CD4-positive, alpha-beta T cell treated with Interferon gamma for 1 hour (primary cell): ENCODE measurements around the gene FBRSL1.
A peak's percentile ranks its signal among the peaks of the same experiment; 100 is the strongest.

Experiments
- DNase-seq: peaks from one replicate; pipeline ENCODE4 v3.0.0-alpha.2; 2020

FBRSL1 gene

GRCh38 chr12:132545164-132545953 lies 55.4 kb downstream of the FBRSL1 start:
- no peak for DNase-seq

GRCh38 chr12:132545955-132546354 lies 56.0 kb downstream of the FBRSL1 start:
- no peak for DNase-seq

GRCh38 chr12:132546647-132547046 lies 56.7 kb downstream of the FBRSL1 start:
- DNase-seq: no peak

- DNase-seq: no peak
Observed at GRCh38 chr12:132547205-132547740, 57.3 kb downstream of the FBRSL1 start.

GRCh38 chr12:132548430-132549058 lies 58.6 kb downstream of the FBRSL1 start:
- no peak for DNase-seq

GRCh38 chr12:132549059-132549458 lies 59.1 kb downstream of the FBRSL1 start:
- DNase-seq: no peak

GRCh38 chr12:132550014-132550802 lies 60.3 kb downstream of the FBRSL1 start:
- no peak for DNase-seq

- no peak for DNase-seq
Observed at GRCh38 chr12:132550830-132551640, 61.1 kb downstream of the FBRSL1 start.

- no peak for DNase-seq
Observed at GRCh38 chr12:132551641-132552031, 61.7 kb downstream of the FBRSL1 start.

- DNase-seq: no peak
Observed at GRCh38 chr12:132554845-132555630, 65.1 kb downstream of the FBRSL1 start.

GRCh38 chr12:132555686-132556085 lies 65.7 kb downstream of the FBRSL1 start:
- DNase-seq: no peak

- DNase-seq: no peak
Observed at GRCh38 chr12:132556216-132556615, 66.3 kb downstream of the FBRSL1 start.

GRCh38 chr12:132556801-132557200 lies 66.8 kb downstream of the FBRSL1 start:
- no peak for DNase-seq

GRCh38 chr12:132557291-132558015 lies 67.5 kb downstream of the FBRSL1 start:
- no peak for DNase-seq

GRCh38 chr12:132558042-132558856 lies 68.3 kb downstream of the FBRSL1 start:
- DNase-seq: no peak

GRCh38 chr12:132558861-132559623 lies 69.1 kb downstream of the FBRSL1 start:
- peak; percentile 47 for DNase-seq

- no peak for DNase-seq
Observed at GRCh38 chr12:132559652-132560363, 69.9 kb downstream of the FBRSL1 start.

- DNase-seq: no peak
Observed at GRCh38 chr12:132560364-132560613, 70.3 kb downstream of the FBRSL1 start.
